CD4-positive, alpha-beta T cell treated with Interleukin-6 at 100 ng/mL for 8 hours (primary cell): ENCODE results near the gene GRIP1.

Experiments
- DNase-seq: peaks from one replicate; pipeline ENCODE4 v3.0.0-alpha.2; 2020; ENCODE audit warnings: mixed read lengths, low spot score

The GRIP1 gene

DNA sequence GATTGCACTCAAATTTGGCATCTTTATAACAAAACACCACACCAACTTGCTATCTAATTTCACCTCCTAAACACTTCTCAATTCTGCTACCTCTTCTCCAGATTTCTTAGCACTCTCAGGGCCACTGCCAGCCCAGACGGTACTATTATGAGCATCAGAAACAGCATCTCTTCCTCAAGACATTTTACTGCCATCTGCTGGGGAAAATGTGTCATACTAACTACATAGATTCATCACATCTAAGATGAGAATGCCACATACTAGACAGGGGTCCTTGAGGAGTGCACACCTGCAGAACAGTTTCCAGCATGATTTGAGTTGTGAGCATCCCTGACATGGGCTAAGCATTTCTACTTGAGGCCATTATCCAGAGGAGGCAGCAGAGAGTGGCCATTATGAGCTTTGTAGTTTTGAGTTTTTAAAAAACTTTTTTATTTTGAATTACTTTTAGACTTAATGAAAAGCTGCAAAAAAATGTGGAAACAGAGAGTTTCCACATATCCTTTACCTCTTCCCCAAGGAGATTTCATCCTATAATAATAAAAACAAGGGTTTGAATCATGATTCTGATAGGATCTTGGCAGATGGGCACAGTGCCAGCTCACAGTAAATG, 15.1 kb upstream of the GRIP1 start:
- peak; percentile 38 for DNase-seq

DNA sequence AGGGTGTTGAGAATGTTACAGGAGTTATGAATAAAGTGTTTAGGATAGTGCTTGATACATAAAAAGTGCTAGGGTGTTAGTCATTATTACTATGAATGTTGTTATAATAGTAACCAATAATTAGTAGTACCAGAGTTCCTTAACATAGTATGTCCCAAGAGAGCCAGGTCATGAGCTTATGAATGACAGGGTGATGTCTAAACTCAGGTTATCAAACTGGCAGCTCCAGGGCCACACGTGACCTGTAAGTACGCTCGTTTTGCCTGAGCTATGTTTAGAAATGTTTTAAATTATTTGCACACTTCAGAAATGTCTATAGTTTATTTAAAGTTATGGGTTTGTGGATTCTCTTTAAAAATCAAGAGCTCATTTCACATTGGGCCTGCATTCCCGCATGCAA, 14.1 kb upstream of the GRIP1 start:
- no peak for DNase-seq

DNA sequence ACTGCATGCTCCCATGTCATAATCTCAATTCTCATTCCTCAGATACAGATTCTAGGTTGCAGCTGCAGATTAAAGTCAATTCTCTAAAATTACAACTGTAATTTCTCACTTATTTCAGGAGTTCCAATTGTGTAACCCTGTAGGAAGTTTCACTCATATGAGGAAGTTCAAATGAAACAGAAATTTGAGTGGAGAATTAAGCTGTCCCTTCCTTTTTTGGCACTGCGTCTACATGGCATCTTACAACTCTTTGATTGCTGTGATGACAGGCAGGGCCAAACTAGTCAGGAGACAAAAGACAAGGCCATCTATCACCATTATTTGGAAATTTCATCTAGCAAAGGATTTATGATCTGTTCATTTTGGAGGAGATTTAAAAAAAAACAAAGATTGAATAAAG, 13.3 kb upstream of the GRIP1 start:
- DNase-seq: no peak

DNA sequence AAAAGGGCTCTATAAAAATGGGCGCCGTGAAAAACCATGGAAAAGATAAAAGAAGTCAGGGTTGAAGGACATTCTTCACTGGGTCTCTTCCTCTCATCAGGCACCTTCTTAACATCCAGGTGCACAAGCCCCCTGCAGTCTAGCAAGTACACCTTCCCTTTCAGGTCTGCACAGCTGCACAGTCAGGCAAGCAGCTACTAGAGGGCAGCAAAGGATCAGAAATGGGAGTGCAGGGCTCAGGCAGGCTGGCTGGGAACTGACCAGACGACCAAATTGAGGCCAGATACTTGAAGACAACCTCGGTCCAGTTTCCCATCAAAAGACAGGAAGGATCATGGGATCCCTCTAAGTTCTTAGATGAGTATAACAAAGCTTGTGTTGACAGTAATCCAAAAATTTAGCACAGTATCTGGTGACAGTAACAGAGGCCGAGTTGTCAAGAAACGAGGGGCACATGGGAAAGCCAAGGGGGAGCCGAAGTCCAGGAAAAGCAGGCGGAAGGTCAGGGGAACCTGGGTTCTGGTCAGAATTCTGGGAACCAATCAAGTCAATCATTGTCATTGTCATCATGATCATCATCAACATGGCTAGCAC, 10.1 kb upstream of the GRIP1 start:
- peak; percentile 7 for DNase-seq

DNA sequence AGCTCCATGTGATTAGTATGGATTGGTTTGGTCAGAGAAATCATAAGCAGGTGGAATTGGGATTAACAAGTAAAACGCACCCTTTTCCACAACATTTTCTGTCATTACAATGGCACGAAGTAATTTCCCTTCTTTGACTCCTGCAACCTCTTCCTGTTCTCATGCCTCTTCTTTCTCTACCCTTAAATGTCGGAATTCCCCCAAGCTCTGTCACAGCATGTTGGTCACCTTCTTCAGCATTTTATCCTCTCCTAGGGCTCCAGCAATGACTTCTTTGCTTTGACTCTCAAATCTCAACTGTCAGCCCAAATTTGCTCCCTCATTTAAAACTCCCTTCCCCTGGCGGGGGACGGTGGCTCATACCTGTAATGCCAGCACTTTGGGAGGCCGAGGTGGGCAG, 5.3 kb upstream of the GRIP1 start:
- no peak for DNase-seq

DNA sequence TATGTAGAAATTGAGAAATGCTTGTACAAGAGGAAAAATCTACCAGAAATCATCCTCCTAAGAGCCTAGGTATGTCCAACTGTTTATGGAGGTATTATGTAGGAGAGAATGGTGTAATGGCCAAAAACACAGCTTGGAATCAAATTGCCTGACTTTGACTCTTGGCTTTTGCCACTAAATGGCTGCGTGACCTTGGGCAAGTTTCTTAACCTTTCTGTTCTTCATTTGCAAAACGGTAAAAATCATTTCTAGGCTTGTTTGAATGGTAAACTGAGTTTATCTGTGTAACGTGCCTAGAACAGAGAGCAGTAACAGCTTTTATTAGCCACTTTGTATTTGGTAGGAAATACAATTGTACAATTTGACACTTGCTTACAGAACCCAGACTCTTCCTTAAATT, 4.9 kb upstream of the GRIP1 start:
- DNase-seq: no peak

DNA sequence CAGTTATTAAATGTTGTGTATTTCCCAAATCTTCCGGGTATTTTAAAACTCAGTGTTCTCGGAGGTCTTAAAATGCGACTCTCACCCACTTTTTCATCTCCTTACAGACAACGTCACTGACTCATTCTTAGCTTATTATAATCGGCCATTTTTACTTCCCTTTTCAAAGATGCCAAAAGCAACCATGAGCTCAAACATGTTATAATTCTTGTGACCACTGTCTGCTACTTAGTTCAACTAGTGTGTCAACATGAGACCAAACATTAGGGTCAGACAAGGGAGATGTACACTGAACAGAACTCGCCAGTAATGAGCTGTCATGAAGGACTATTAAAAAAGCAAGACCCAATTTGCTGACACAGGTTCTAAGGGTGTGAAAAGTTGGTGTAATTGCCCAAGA, 4.2 kb upstream of the GRIP1 start:
- no peak for DNase-seq

DNA sequence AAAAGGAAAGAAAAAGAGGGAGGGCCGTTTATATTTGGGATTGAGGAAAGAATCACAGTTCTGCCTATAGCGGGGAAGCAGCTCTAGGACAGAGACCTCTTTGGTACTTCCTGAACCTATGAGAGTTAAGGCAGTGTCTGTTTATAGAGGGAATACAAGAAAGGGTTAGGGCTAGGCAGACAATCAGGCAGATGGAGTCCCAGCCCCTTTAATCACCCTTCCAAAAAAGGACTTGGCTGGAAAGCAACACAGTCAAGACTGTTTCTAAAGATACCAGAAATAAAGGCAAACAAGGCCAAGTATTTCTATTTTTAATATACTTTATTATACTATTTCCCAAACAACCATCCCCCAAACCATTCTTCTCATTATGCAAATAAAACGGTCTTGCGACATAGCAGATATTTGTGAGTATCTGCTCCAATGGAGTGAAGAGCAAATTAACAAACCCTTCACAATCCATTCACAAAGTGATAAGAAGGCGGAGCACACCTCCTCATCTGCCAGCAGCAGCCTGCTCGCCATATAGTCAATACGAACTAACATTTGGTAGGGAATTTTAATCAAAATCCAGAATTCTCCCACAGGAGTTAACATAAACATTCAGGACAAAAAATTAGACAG, 697 bp upstream of the GRIP1 start:
- DNase-seq: no peak

DNA sequence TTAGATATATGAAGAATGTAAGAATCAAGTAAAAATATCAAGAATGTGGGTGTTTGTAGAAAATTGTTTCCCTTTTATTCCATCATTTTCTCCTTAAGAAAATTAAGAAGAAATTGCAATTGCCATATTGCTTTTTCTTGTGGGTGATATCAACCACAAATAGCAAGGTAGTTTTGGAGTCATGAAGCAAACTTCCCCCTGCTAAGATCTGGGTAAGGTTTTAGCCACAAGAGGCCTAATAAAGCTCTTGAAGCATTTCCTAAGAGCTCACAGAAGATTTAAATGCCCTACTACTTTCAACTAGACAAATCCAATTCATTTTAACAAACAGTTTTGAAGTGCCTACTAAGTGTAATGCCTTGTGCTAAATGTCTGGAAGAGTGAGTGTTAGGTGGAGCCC, 2.6 kb downstream of the GRIP1 start:
- DNase-seq: no peak

DNA sequence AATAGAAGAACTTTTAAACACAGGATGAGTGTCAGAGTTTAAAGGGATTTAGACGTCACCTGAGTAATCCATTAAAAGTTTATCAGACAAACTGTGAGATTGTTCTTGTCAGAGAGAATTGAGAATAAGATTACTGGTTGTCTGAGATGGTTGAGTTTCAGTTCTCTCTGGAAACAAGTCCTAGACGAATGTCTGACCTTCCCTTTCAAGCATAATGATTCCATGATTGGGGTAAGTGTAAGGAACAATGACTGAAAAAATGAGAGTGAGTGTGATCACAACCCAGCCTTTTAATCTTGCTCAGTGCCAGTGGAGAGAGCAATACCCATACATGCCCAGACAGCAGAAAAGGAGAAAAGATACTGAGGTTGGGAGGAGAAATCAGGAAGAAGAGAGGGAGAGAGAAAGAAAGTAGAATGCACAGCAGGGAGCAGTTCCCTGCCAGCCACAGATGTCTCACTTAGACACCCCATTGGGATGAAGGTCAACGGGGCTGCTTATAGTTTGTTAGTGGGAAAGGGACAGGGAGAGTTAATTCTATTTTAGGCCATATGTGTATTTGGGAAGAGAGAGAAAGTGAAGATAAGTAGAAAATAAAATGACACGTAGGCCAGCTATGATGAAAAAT, 4.3 kb downstream of the GRIP1 start:
- no peak for DNase-seq

DNA sequence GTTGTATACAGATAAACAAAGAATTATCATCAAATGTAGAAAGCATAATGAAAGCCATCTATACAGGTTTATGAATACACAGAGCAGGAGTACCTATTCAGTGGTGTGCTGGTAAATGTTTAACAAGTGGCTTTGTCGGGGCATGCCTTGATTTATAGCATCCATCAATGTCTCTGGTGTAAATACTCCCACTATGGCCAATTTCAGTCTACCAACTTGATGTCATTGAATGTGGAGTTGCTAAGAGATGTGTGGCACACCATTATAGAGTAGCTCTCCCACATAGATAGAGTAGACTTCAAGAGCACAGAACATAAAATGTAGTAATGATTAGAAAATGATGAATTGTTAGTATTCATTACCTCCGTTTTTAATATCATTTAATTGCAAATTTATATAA, 9.3 kb downstream of the GRIP1 start:
- no peak for DNase-seq

DNA sequence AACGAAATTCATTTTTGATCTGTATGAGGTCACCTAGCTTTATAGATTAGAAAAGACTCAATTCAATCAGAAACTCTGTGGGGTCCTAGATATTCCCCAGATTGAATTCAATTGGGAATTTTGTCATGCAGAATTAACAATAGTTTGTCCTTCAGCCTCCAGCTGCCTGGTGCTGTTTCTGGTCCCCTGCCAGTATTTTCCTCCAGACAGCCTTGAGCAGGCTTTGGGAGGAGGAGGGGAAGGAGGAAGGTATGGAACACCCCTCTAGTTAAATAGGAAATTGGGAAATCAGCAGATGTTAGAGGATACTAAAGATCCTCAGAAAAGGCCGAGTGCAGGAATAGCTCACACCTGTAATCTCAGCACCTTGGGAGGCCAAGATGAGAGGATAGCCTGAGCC, 10.6 kb downstream of the GRIP1 start:
- DNase-seq: no peak

DNA sequence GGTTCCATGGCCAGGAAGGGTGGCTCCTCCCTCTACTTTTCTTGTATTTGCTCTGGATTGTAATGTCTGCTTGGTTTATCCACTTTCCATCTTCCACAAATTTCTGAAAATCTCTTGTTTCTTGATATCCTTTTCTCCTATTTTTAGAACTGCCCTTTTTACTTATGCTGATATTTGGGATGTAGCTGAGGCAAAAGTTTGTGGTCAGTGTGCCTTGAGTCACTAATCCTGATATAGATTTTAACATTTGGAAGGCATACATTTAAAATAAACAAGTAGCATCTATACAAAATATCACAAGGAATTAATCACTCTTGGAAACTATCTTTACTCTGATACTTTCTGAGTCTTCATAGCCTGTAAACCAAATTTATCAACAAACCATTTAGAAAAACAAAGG, 11.0 kb downstream of the GRIP1 start:
- DNase-seq: no peak

DNA sequence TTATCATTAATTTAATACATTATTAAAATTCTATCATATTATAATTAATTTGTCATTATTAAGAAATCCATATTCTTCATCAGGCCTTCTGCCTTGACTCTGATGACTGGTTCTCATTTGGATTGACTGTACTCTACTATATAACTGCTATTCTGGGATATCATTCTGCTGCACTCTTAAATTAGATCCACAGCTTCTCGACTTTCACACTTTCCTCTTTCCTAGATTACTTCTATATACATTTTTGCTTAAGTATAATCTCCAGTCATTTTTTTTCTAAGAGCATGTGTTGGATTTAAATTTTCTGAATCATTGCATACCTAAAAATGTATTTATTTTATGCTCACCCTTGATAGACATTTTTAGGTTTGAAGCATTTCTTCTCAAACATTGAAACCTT, 12.4 kb downstream of the GRIP1 start:
- no peak for DNase-seq

DNA sequence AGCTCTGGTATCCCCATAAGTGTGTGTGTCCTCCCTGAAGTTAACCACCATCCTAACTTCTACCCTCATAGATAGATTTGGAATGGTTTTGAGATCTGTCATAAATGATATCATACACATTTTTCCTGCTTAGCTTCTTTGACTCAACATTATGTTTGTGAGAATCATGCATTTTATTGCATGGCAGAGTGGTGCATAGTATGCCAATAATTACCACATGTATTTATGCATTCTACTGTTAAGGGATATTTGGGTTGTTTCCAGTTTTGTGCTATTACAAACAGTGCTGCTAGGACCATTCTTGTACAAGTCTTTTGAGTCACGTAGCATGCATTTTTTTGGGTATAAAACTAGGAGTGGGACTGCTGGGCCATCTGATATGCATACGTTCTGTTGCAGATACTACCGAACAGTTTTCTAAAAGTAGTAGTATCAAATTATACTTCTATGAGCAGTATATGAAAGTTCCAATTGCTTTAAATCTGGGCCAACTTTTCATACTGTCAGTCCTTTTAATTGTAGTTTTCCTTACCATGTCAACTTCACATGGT, 13.4 kb downstream of the GRIP1 start:
- DNase-seq: no peak

DNA sequence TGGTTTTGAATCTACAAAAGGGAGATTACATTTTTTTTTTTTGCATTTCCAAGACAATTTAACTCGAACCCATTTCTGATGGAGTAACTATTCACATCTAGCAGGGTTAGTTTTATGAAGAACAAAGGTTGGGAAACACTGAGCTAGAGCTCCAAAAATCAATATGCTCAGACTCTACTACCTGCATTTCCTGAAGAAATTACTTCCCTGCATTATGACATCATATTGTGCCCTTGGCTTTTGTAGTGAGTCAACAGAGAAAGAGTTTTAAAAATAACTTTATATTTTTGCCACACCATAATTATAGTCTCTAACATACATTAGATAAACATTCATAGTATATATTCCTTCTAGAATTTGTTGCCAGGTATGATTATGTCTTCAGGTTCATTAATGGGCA, 14.8 kb downstream of the GRIP1 start:
- no peak for DNase-seq

DNA sequence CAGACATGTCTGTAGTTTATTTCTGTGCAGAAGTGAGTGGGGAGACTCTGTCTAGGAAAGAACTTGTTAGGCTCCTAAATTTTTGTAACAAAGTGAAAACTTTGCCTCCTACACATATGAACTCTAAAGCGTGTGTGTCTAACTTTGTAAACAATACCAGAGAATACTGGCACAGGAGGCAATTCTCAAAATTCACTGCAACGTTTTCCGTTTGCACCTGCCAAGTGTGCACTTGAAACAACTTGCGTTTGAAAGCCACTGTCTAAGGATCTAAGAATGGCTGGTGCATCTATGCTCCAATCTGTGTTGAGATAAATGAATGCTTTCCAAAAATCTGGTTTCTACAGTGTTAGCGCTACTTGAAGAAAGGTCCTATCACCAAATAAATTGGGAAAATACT, 15.3 kb downstream of the GRIP1 start:
- no peak for DNase-seq

DNA sequence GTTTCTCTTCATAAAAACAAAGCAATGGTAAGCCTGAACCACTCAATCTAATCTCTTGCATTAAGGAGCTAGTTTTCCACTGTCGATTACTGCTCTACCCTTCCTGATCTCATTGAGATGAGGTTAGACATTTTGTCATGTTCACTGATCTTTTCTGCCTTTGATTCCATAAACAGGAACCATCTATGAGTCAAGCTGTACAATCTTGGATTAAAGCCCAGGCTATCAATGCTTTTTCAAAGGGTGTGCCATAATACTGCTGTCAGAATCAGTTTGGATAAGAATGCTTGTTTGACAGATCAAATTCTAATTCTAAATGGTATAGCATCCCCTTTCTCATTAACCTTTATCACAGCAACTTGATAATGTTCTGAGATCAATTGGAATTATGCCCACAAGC, 16.1 kb downstream of the GRIP1 start:
- DNase-seq: no peak

DNA sequence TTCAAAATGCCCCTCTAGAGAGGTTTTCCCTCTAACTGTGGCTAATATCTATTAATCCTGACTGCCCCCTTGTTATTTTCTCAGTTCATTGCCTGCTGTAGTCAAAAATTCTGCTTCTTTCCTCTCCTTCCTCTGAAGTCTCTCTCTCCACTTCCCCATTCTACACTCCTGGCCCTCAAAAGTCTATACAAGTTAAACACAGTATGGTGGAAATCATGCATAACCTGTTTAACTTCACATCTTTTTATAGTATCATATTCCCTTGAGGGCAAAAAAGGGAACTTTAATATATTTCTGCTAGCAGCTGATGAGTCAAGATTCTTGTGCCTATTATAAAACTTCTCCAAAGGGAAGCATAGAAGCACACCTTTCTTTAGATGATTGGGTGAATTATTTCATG, 16.7 kb downstream of the GRIP1 start:
- DNase-seq: no peak

DNA sequence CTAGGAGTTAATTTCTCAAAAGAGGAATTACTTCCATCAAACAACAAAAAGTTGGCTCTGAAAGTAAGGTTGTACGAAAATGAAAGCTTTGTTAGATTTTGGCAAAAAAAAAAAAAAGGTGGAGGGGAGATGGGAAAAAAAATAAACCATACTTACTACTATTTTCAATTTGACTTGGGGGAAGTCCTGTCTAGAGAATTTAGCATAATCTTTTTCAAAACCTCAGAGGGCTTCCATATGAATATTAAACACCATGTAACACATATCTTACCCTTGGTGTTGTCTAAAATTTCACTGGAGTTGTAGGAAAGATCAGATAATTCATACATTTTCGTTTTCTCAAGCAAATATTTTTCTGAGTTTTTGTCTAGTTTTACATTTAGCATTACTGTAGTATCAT, 17.5 kb downstream of the GRIP1 start:
- no peak for DNase-seq

DNA sequence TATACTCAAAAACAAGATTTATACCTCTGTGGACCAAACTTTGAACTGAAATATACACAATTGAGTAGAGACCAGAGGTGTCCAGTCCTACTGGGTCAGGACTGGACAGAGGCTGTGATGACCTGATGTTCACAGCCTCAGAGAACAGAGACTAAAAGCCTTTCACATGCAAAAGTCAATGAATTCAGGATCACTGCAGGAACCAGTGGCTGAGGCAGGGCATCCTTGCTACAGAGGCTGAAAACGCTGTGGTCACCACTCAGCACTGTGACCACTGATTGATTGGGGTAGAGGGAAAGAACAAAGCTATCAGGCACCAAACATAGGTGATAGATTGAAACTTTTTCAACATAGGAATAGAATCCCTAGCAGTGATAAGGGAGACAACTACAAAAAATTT, 25.1 kb downstream of the GRIP1 start:
- DNase-seq: no peak

DNA sequence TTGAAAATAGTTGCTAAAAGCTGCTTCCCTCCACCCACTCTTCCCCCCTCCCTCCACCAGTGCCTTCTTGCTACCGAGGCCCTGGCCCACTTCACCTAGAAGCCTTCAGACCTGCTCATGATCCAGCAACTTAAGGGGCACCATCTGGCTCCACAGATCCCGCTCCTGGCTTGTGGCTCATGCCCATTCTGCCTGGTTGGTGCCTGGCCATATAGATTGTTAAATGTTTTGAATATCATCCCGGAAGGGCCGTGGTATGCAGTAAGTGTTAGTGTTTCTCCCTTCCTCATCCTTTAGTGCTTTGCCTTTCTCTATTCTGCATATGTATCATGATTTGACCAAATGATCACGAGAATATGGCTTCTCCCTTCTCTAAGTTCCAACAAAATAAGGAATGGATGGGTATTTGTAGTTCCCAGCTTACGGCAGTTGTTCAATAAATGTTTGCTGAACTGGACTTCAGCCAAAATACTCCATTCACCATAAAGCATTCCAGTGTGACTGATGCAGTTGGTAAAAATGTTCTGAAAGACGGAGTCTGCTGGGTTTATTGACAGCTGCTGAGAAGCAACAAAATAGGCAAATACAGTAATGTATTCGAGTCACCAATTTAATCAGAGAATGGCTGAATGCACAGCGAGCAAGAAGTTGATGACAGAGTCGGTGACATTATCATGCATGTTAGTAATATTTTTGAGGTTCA, 30.7 kb downstream of the GRIP1 start:
- no peak for DNase-seq
